Transverse colon (tissue), 4 donors: ENCODE data around the gene PCNX2.

Experiments
- POLR2A ChIP-seq: fragments of 450-650 bp; IDR thresholded peaks from one replicate; pipeline ENCODE4 v1.6.1; 2016; ENCODE audit warnings: antibody characterized with exemption, mild to moderate bottlenecking, moderate library complexity
- POLR2AphosphoS5 ChIP-seq, 3 donors: sonication (generic); formaldehyde crosslinking; IDR thresholded peaks; one replicate each; pipeline ENCODE4 v1.6.1; 2016; ENCODE audit warnings: antibody characterized with exemption in 3 of 3
- TF ChIP-seq, protein P1 (sequence below), 5 experiments: fragments of 200-600 bp in 3 of 5; fragments of 450-650 bp in 2 of 5; sonication (generic) in 3 of 5; IDR thresholded peaks; 1 replicate in 2 of 5; 2 replicates in 3 of 5; pipeline ENCODE4 v1.5.1; 2016 to 2017; ENCODE audit warnings: antibody characterized with exemption in 5 of 5, inconsistent platforms in 3 of 5, mild to moderate bottlenecking in 2 of 5, moderate library complexity in 1 of 5

DNA sequence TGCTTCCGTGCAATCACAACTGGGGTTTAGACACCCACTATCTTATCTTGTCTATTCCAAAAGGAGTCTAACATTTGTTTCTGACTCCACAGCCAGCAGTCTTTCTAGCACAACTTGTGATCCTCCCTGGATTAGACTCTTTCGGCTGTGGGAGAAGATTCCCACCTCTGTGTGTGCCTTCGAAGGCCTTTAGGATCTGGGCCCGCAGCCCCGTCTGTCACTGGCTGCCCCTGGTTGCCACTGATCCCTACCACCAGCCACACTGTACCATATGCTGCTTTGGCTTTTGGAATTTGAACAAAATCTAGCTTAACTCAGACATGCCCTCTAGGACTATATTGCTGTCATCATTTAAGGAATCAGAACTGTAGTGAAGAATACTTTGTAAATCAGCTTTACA lies 327.1 kb downstream of the PCNX2 start:
- TF ChIP-seq, protein P1, sequence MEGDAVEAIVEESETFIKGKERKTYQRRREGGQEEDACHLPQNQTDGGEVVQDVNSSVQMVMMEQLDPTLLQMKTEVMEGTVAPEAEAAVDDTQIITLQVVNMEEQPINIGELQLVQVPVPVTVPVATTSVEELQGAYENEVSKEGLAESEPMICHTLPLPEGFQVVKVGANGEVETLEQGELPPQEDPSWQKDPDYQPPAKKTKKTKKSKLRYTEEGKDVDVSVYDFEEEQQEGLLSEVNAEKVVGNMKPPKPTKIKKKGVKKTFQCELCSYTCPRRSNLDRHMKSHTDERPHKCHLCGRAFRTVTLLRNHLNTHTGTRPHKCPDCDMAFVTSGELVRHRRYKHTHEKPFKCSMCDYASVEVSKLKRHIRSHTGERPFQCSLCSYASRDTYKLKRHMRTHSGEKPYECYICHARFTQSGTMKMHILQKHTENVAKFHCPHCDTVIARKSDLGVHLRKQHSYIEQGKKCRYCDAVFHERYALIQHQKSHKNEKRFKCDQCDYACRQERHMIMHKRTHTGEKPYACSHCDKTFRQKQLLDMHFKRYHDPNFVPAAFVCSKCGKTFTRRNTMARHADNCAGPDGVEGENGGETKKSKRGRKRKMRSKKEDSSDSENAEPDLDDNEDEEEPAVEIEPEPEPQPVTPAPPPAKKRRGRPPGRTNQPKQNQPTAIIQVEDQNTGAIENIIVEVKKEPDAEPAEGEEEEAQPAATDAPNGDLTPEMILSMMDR (IDR thresholded peaks at IDR 0.05) = no peak
- no peak for TF ChIP-seq POLR2A
- no peak for TF ChIP-seq POLR2AphosphoS5 (IDR thresholded peaks at IDR 0.05)
